ENCODE results near the gene IGSF22.

IGSF22 gene

DNA sequence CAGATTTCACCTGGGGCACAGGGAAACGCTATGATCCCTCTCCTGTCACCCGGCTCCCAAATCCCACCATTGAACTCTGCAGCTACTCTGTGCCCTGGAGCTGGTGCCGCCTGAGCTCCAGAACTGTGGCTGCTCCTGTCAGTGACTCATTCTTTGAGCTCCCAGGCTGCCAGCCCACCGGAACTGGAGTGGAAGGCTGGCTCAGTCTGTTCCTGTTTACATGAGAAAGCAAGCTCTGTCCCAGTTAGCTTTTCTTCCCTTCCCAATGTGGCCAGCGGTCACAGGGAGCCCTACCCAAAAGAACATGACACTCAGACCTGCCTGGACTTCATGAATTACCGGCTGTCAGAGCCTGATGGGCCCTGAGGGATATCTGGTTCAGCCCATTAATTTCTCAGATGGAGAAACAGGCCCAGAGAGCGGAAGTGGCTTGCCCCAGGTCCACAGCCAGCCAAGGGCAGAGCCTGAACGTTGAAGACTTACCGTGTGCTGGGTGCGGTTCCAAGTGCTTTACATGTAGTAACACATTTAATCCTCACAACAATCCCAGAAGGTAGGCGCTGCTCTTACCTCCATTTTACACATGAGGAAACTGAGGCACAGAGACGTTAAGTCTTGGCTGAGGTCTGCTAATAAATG is 23.8 kb upstream of the IGSF22 start:
- no peak overlapping the region for H3K4me3 ChIP-seq (replicated peaks in 1 of 2; ENCODE audit: low read depth in 2 of 2, low read length in 2 of 2)
- TF ChIP-seq, protein P1, sequence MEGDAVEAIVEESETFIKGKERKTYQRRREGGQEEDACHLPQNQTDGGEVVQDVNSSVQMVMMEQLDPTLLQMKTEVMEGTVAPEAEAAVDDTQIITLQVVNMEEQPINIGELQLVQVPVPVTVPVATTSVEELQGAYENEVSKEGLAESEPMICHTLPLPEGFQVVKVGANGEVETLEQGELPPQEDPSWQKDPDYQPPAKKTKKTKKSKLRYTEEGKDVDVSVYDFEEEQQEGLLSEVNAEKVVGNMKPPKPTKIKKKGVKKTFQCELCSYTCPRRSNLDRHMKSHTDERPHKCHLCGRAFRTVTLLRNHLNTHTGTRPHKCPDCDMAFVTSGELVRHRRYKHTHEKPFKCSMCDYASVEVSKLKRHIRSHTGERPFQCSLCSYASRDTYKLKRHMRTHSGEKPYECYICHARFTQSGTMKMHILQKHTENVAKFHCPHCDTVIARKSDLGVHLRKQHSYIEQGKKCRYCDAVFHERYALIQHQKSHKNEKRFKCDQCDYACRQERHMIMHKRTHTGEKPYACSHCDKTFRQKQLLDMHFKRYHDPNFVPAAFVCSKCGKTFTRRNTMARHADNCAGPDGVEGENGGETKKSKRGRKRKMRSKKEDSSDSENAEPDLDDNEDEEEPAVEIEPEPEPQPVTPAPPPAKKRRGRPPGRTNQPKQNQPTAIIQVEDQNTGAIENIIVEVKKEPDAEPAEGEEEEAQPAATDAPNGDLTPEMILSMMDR (IDR thresholded peaks at IDR 0.05; ENCODE audit: low read depth, low read length) = no peak
- peak; percentile 71 to 74 for DNase-seq (ENCODE audit: low read depth in 2 of 2)

DNA sequence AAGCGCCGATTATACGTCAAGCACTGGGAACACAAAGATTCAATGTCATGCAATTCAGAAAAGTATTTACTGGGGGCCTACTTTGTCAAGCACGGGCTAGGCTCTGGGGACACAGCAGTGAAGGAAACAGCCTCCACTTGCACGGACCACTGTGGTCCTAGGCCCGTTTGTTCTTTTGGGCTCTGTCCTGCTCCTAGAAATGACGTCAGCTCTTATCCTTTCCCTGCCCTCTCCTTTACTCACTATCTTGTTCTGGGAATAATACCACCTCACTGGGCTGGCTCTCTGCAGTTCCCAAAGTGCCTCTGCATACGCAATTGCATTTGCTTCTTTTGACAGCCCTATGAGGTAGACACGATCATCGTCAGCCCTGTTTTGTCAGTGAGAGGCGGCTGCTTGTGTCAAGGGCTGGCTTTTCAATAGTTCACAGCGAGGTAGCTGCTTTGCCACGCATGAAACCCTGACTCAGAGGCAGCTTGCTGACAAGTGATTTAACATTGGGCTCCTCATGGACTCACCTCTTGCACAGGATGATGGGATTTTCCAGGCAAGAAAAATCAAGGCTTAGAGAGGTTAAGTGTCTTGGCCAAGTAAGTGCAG is 22.9 kb upstream of the IGSF22 start:
- peak; percentile 26 to 28 for DNase-seq (ENCODE audit: low read depth in 2 of 2)
- H3K4me3 ChIP-seq (replicated peaks in 1 of 2; ENCODE audit: low read depth in 2 of 2, low read length in 2 of 2) = no peak overlapping the region
- TF ChIP-seq, protein P1 (IDR thresholded peaks at IDR 0.05; ENCODE audit: low read depth, low read length) = no peak

DNA sequence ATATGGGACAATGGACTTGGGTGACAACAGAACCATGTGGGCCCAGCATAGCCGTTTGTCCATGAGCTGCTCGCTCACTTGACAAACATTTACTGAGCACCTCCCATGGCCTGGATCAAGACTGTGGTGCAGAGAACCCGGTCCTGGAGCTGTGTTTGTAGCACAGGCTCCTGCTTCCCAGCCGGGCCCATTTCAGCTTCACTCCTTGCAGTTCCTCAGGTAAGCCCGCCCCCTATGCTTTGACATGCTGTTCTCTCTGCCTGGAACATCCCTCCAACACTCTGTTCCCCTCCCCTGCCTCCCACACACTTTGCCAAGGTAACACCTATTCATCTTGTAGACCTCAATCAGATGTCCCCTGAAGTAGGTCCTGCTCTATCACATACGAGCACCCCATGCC is 19.3 kb upstream of the IGSF22 start:
- DNase-seq (ENCODE audit: low read depth in 2 of 2) = no peak
- TF ChIP-seq, protein P1 (IDR thresholded peaks at IDR 0.05; ENCODE audit: low read depth, low read length) = no peak
- no peak overlapping the region for H3K4me3 ChIP-seq (replicated peaks in 1 of 2; ENCODE audit: low read depth in 2 of 2, low read length in 2 of 2)

DNA sequence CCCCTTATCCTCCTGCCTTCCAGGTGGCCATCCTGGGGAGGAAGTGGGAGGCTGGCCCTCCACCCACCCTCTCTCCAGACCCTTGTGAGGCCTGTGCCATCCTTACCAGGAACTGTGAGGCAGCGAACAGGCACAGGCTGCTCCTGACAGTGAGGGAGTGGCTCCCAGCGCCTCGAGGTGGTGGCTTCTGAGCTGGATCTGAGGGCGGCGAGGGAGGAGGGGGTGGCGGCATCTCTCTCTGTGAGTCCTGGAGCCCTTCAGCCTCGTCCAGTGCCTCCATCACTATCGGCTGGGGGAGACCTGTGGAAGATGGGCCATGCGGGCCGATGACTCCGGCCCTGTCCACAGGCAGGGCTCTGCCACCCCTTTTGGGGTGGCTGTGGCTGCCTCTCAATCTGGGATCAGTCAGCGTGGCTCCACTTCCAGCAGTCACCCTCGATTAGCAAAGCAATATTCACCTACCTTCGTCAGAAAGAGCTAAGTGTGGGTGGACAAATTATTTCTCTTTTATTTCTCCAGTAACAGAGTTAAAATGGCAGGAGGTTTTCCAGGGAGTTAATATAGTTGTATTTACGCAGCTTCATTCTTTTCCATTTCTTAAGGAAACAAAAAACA is 18.0 kb upstream of the IGSF22 start:
- TF ChIP-seq, protein P1 (IDR thresholded peaks at IDR 0.05; ENCODE audit: low read depth, low read length) = no peak
- no peak overlapping the region for H3K4me3 ChIP-seq (replicated peaks in 1 of 2; ENCODE audit: low read depth in 2 of 2, low read length in 2 of 2)
- DNase-seq (ENCODE audit: low read depth in 2 of 2) = no peak

DNA sequence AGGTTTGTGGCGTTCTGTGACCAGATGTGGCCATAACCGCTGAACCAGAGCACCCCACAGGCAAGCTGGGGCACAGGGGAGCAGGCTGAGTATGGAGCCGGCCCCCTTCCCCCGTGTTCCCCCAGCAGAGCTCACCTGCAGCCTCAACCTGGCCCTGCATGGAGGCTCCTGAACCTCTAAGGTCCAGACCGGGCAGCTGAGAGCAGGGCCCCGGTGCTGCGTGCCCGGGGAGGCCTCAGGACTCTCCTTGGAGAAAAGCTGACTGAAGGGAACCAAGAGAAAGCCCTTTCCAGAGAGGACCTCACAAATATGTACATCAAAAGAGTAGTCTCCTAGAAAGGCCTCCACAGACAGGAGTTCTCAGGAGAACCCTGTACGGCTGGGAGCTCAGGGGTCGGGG is 17.4 kb upstream of the IGSF22 start:
- TF ChIP-seq, protein P1 (IDR thresholded peaks at IDR 0.05; ENCODE audit: low read depth, low read length) = no peak
- DNase-seq (ENCODE audit: low read depth in 2 of 2) = no peak
- no peak overlapping the region for H3K4me3 ChIP-seq (replicated peaks in 1 of 2; ENCODE audit: low read depth in 2 of 2, low read length in 2 of 2)

DNA sequence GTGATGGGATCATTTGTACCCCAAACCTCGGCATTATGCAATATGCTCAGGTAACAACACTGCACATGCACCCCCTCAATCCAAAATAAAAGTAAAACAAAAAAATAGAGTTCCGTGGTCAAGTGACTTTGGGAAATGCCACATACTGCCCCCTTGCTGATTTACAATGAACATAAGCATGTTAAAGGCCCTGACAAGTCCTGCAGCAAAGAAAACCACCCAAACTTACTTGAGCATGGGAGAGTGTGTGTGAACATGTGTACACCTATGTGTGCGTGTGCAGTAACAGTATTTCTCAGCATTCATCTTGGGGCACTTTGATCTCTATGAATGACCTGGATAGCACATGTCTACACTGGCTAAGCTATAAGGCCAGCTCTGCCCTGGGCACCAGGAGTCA is 15.8 kb upstream of the IGSF22 start:
- no peak for DNase-seq (ENCODE audit: low read depth in 2 of 2)
- TF ChIP-seq, protein P1 (IDR thresholded peaks at IDR 0.05; ENCODE audit: low read depth, low read length) = no peak
- H3K4me3 ChIP-seq (replicated peaks in 1 of 2; ENCODE audit: low read depth in 2 of 2, low read length in 2 of 2) = no peak overlapping the region

Measured in cardiac fibroblast (primary cell).